ENCODE results near the gene SLCO4A1.

SLCO4A1 gene

DNA sequence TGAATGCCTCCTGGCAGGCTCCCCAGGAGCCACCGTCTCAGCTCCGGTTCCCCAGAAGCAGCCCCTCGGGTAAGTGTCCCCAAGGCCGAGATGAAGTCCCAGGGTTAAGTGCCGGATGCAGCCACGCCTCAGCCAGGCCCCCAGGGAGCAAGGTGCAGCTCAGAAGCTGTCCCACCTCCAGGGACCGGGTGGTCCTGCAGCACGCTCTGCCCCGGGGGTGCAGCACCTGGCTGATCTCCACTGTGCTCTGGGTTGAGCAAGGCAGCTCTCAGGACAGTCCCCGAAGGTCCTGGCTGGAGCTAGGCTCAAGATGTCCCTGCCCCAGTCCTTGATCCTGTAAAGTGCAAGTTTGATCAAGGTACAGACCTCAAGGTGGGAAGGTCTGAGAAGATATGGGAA is 51.2 kb downstream of the SLCO4A1 start:
- no peak overlapping the region for H3K4me3 ChIP-seq (ENCODE audit: low read length)
- no peak for DNase-seq (ENCODE audit: low read depth)
- TF ChIP-seq, protein P1, sequence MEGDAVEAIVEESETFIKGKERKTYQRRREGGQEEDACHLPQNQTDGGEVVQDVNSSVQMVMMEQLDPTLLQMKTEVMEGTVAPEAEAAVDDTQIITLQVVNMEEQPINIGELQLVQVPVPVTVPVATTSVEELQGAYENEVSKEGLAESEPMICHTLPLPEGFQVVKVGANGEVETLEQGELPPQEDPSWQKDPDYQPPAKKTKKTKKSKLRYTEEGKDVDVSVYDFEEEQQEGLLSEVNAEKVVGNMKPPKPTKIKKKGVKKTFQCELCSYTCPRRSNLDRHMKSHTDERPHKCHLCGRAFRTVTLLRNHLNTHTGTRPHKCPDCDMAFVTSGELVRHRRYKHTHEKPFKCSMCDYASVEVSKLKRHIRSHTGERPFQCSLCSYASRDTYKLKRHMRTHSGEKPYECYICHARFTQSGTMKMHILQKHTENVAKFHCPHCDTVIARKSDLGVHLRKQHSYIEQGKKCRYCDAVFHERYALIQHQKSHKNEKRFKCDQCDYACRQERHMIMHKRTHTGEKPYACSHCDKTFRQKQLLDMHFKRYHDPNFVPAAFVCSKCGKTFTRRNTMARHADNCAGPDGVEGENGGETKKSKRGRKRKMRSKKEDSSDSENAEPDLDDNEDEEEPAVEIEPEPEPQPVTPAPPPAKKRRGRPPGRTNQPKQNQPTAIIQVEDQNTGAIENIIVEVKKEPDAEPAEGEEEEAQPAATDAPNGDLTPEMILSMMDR (IDR thresholded peaks at IDR 0.05; ENCODE audit: insufficient read depth, low read depth, low read length, missing control alignments), result no peak

DNA sequence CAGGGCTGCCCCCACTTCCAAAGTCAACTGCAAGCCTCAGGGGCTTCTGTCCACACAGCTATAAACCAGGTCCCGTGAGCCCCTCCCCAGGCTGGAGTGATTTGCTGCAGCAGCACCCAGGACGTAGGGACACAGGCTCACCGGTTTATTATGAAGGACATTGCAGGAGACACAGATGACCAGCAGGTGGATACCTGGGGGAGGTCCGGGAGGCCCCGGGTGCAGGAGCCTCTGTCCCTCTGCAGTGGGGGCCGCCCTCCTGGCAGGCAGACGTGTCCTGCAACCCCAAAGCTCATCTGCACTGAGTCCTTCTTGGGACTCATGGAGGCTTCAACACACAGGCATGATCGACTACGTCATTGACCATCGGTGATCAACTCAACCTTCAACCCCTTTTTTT is 51.8 kb downstream of the SLCO4A1 start:
- TF ChIP-seq, protein P1 (IDR thresholded peaks at IDR 0.05; ENCODE audit: insufficient read depth, low read depth, low read length, missing control alignments), result no peak

DNA sequence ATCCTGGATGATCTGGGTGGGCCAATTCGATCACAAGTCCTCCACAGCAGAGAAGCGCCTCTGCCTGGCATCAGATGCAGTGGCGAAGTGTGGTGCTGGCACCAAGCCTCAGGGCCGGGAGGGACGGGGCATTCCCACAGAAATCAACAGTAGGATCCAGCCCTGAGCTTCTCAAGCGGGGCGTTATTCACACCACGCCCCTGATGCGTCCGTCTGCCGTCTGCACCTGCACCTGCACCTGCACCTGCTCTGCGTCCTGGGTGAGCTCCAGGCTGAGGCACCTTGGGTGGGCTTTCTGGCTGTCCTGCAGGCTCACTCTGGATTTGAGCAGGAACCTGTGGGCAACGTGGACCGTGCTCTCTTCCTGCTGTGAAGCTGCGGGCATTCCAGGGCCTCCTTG is 52.6 kb downstream of the SLCO4A1 start:
- TF ChIP-seq, protein P1 (IDR thresholded peaks at IDR 0.05; ENCODE audit: insufficient read depth, low read depth, low read length, missing control alignments), result no peak
- no peak overlapping the region for H3K4me3 ChIP-seq (ENCODE audit: low read length)
- no peak for DNase-seq (ENCODE audit: low read depth)

More for the DNA sequence above, 51.8 kb downstream of the SLCO4A1 start:
- no peak overlapping the region for H3K4me3 ChIP-seq (ENCODE audit: low read length)
- no peak for DNase-seq (ENCODE audit: low read depth)

DNA sequence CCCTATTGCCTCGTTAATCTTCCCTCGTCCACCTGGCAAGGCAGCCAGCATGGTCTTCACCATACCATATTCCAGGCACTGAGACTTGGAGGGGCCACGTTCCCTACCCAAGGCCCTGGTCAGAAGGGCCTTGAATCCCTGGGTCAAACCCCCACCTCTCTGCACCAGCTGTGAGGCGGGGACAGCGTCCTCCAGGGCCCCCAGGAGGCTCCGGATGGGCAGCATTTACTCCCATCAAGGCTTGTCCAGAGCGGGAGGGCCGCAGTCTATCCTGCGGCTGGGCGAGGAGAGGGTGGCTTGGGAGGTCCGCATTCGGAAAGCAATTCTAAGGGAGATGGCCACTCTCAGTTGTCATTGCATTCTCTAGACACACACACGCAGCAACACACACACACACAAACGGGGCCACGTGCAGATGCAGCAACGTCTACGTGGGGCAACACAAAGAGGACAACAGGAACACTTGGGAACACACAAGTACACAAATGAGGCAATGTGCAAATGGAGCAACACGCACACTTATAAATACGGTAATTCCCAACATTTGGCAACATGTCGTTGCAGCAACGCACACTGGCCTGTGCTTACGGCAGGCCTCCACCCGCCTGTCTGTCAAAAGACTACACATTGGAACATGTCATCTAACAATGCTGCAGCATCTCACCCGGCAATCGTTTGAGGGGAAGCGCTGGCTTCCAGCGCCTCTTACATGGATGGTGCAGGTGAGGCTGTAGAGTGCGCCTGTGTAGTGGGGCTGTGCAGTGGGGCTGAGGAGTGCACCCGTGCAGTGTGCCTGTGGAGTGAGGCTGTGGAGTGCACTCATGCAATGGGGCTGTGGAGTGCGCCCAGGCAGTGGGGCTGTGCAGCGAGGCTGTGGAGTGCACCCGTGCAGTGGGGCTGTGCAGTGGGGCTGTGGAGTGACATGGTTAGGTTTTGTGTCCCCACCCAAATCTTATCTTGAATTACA is 53.4 kb downstream of the SLCO4A1 start:
- no peak for DNase-seq (ENCODE audit: low read depth)
- no peak overlapping the region for H3K4me3 ChIP-seq (ENCODE audit: low read length)
- TF ChIP-seq, protein P1 (IDR thresholded peaks at IDR 0.05; ENCODE audit: insufficient read depth, low read depth, low read length, missing control alignments), result no peak

DNA sequence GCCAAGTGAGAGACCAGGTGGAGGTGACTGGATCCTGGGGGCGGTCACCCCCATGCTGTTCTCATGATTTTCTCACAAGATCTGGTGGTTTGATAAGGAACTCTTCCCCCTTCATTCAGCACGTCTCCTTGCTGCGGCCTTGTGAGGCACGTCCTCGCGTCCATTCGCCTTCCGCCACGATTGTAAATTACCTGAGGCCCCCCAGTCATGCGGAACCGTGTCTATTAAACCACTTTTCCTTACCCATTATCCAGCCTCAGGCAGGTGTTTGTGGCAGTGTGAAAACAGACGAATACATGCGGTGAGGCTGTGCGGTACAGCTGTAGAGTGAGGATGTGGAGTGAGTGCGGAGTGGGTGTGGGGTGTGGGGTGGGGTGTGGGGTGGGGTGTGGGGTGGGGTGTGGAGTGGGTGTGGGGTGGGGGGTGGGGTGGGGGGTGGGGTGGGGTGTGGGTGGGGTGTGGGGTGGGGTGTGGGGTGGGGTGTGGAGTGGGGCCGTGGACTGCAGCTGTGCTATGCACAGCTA is 54.2 kb downstream of the SLCO4A1 start:
- TF ChIP-seq, protein P1 (IDR thresholded peaks at IDR 0.05; ENCODE audit: insufficient read depth, low read depth, low read length, missing control alignments), result no peak
- DNase-seq (ENCODE audit: low read depth), result no peak
- no peak overlapping the region for H3K4me3 ChIP-seq (ENCODE audit: low read length)

DNA sequence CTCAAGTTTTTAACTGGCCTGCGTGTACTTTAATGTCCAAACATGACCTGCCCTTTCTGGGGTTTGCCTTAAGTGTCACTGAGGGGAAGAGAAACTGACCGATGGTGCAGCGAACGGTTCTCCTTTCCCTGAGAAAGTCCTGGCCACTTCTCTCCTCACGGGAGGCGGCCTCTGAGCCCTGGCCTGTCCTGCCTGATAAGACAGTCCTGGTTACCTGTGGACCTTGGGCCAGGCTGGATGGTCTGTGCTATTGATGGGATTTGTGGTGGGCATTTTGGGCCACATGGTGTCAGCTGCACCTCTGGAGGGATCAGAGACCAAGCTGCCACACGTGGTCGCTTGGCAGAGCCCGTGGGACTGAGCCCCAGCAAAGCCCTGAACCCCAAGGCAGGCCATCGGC is 54.7 kb downstream of the SLCO4A1 start:
- TF ChIP-seq, protein P1 (IDR thresholded peaks at IDR 0.05; ENCODE audit: insufficient read depth, low read depth, low read length, missing control alignments), result no peak
- H3K4me3 ChIP-seq (ENCODE audit: low read length), result no peak overlapping the region
- no peak for DNase-seq (ENCODE audit: low read depth)

Data from epithelial cell of esophagus (primary cell).